ENCODE results near the gene USF3. TPM values are rescaled to one million over a fixed set of nuclear protein-coding genes. Genes with fewer than 3 reads are reported as not detected.

Gene USF3
- total RNA-seq, 1 donor from 2014 or later: 15.3 TPM

- no peaks in the 10 kb centered on the region for H3K9me3 ChIP-seq (ENCODE audit: low read depth)
- Mint-ChIP-seq H3K4me3 (no peak overlapping the region), H3K4me1 (no peaks in the 10 kb centered on the region), H3K27ac (no peak overlapping the region), H3K9me3 (peaks cover 4% of the 10 kb centered on the region), H3K36me3 (peaks cover 40% of the 10 kb centered on the region), H3K27me3 (ENCODE audit: insufficient read depth, low read depth) (no peaks in the 10 kb centered on the region)
- no peak overlapping the region for H3K27ac ChIP-seq
- H4K20me1 ChIP-seq (ENCODE audit: low read depth): no peaks in the 10 kb centered on the region
- no peak overlapping the region for H3K4me3 ChIP-seq
- no peaks in the 10 kb centered on the region for H3K27me3 ChIP-seq
- no peak overlapping the region for H2AFZ ChIP-seq (replicated peaks)
- H3K4me2 ChIP-seq: no peak overlapping the region
- DNase-seq (ENCODE audit: low spot score): no peak
- H3K4me1 ChIP-seq: no peaks in the 10 kb centered on the region
- H3K9ac ChIP-seq: no peak overlapping the region
- no peaks in the 10 kb centered on the region for H3K36me3 ChIP-seq
- no peaks in the 10 kb centered on the region for H3K79me2 ChIP-seq (ENCODE audit: low read depth)
- TF ChIP-seq EZH2phosphoT487 (IDR thresholded peaks at IDR 0.05) (no peak), CTCF (IDR thresholded peaks at IDR 0.05) (no peak), EZH2 (IDR thresholded peaks at IDR 0.05) (no peak)
- no peaks in the 10 kb centered on the region for H3F3A ChIP-seq (ENCODE audit: low read depth)
Measured at GRCh38 chr3:113658107-113658506, 38.3 kb downstream of the USF3 start.

GRCh38 chr3:113654851-113655250 lies 41.6 kb downstream of the USF3 start:
- Histone ChIP-seq H3K4me1 (peaks cover 2% of the 10 kb centered on the region), H3K27me3 (no peaks in the 10 kb centered on the region), H3K9ac (no peak overlapping the region), H3K27ac (no peak overlapping the region), H3K4me3 (no peak overlapping the region), H2AFZ (replicated peaks) (no peak overlapping the region), H3K4me2 (no peak overlapping the region), H3F3A (ENCODE audit: low read depth) (no peaks in the 10 kb centered on the region), H3K79me2 (ENCODE audit: low read depth) (no peaks in the 10 kb centered on the region), H3K36me3 (no peaks in the 10 kb centered on the region), H3K9me3 (ENCODE audit: low read depth) (no peaks in the 10 kb centered on the region), H4K20me1 (ENCODE audit: low read depth) (no peaks in the 10 kb centered on the region)
- Mint-ChIP-seq H3K27ac (no peak overlapping the region), H3K27me3 (ENCODE audit: insufficient read depth, low read depth) (no peaks in the 10 kb centered on the region), H3K4me3 (no peak overlapping the region), H3K4me1 (peaks cover 4% of the 10 kb centered on the region), H3K9me3 (peaks cover 4% of the 10 kb centered on the region), H3K36me3 (peaks cover 32% of the 10 kb centered on the region)
- no peak for DNase-seq (ENCODE audit: low spot score)
- TF ChIP-seq EZH2 (IDR thresholded peaks at IDR 0.05): no peak
- TF ChIP-seq EZH2phosphoT487 (IDR thresholded peaks at IDR 0.05): no peak
- TF ChIP-seq CTCF (IDR thresholded peaks at IDR 0.05): no peak

- Histone ChIP-seq H3K9me3 (ENCODE audit: low read depth) (no peaks in the 10 kb centered on the region), H3K4me1 (peaks cover 2% of the 10 kb centered on the region), H3K4me3 (no peak overlapping the region), H2AFZ (replicated peaks) (no peak overlapping the region), H3K4me2 (no peak overlapping the region), H3F3A (ENCODE audit: low read depth) (no peaks in the 10 kb centered on the region), H3K79me2 (ENCODE audit: low read depth) (no peaks in the 10 kb centered on the region), H3K27me3 (no peaks in the 10 kb centered on the region), H3K36me3 (no peaks in the 10 kb centered on the region), H4K20me1 (ENCODE audit: low read depth) (no peaks in the 10 kb centered on the region), H3K27ac (no peak overlapping the region), H3K9ac (no peak overlapping the region)
- DNase-seq (ENCODE audit: low spot score): no peak
- TF ChIP-seq CTCF (IDR thresholded peaks at IDR 0.05) (no peak), EZH2 (IDR thresholded peaks at IDR 0.05) (no peak), EZH2phosphoT487 (IDR thresholded peaks at IDR 0.05) (no peak)
- H3K27me3 Mint-ChIP-seq (ENCODE audit: insufficient read depth, low read depth): no peaks in the 10 kb centered on the region
- H3K4me1 Mint-ChIP-seq: peaks cover 4% of the 10 kb centered on the region
- peaks cover 4% of the 10 kb centered on the region for H3K9me3 Mint-ChIP-seq
- H3K36me3 Mint-ChIP-seq: peaks cover 27% of the 10 kb centered on the region
- H3K27ac Mint-ChIP-seq: no peak overlapping the region
- H3K4me3 Mint-ChIP-seq: no peak overlapping the region
Measured at GRCh38 chr3:113654310-113654709, 42.1 kb downstream of the USF3 start.
